GM08714 (cell line): ENCODE measurements around the gene ANO6.

Source experiments
- H3K4me3 ChIP-seq: fragments of 200-500 bp; sonication (Bioruptor generic); 2 replicates; pipeline ENCODE4 v1.5.1; 2014; ENCODE audit warnings: mild to moderate bottlenecking, low read length, inconsistent platforms
- ZNF274 ChIP-seq: IDR thresholded peaks from 2 replicates; pipeline ENCODE4 v1.6.1; 2012; ENCODE audit warnings: mild to moderate bottlenecking, low read depth, low read length

The ANO6 gene

DNA sequence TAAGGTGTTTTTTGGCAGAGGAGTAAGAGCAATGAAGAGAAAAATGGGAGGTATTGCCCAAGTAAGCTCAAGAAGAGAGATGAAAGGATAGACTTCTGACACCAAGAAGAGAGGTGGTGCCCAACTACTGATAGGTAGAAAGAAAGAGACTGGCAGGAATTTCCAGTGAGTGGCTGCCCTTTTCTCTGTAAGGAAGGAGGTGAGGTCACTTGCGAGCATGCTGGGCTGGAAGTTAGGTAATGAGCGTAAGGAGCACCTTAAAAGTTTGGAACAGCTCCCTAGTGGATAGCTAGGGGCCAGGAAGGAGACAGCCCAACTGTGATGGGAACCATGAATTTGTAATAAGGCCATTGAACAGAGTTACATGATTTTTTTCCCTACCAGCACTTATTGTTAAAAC is 127.0 kb downstream of the ANO6 start:
- no peak for TF ChIP-seq ZNF274
- H3K4me3 ChIP-seq = no peak overlapping the region

DNA sequence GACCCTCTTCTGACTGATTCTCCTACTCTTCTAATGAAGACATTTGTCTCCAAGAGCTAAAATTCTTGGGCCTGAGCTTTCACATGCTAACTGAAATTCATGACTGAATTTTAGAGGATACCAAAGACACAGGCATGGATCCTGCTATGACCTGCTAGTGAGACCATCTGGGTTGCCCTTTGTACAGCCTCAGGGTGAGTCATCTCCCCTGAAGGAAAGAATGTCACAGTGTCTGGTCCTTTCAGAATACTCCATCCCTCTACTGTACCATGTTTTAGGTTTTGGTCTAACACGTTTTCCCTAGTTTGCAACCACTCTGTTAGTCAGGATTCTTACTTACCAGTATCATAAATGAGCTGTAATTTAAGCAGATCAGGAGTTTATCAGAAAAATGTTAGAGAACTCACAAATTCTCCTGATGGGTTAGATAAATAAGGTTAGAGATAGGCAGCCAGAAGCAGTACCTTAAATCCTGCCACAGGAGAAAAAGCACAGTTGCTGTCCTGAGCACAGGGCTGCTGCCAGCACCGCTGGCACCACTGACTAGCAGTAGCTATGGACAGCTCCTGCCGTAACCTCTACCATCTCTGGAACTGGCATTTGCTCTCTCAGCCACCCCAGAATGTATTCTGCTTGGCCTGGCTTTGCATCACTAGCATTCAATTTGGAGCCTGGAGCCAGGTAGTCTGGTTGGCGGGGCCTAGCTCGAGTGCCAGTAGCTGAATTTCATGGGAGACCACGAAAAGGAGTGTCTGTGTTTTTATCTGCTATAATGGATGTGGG is 127.6 kb downstream of the ANO6 start:
- no peak overlapping the region for H3K4me3 ChIP-seq
- no peak for TF ChIP-seq ZNF274

DNA sequence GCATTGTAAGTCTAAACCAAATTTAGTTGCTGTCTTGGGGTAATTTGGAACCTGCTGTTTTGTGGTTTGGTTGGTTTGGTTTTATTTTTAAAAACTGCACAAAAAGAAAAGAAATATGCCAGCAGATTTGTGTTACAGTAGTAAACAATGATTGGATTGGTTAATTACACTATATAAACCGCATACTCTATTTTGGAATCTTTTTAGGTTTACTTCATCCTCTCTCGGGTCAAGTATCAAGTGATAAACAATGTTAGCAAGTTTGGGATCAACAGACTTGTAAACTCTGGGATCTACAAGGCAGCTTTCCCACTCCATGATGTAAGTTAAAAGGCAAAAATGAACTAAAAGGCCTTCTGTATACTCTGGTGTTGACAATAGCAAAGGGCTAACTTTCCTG is 132.4 kb downstream of the ANO6 start:
- TF ChIP-seq ZNF274 = no peak

DNA sequence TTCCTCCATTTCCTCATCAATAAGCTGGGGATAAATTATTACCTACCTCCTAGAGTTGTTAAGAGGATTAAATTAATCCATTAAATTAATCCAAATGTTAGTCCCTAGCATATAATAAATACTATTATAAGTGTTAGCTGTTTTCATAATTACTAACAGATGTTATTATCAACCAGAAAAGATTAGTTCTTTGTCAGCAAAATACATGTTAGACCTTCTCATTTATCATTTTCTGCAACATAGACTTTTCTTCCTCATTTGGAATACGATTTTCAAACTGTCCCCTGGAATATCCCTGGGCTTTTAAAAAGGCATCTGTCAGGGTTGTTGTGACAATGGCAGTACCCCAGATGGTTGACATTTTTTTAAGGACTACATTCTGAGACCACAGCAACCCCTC is 133.1 kb downstream of the ANO6 start:
- no peak for TF ChIP-seq ZNF274
- no peak overlapping the region for H3K4me3 ChIP-seq

More for the DNA sequence above, 132.4 kb downstream of the ANO6 start:
- H3K4me3 ChIP-seq = no peak overlapping the region

DNA sequence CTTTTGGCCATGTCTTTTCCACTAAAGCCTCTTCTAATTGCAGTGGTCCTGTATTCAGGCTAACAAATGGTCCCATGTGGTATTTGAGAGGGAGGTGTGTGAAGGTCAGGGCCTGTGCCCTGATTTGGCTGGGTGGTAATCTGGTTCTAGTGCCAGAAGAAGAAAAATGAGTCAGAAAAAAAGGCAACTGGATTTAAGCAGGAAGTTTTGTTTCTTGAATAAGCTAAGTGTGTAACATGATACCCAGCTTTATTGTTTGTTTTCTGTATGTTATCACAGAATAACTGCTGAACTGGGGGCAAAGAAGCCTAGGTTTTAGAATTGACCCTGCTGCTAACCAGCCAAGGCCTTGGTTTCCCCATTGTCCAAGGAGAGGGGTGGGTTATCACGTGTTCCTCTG is 134.0 kb downstream of the ANO6 start:
- no peak overlapping the region for H3K4me3 ChIP-seq
- no peak for TF ChIP-seq ZNF274

DNA sequence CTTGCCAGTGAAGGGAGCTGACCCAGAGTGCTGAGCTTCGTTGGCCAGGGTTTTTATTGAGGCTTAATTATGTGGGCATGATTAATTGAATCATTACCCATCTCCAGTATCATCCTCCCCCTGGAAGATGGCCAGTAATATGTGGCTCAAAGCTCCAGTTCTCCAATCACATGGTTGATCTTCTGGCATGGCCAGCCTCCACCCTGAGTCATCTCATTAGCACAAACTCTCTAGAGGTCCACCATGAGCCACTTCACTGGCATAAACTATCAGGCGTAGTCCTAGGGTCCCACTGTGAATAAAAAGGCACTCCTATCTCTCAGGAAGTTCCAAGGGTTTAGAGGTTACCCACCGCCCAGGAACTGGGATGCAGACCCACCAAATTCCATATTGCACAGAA is 135.0 kb downstream of the ANO6 start:
- no peak for TF ChIP-seq ZNF274
- H3K4me3 ChIP-seq = no peak overlapping the region

DNA sequence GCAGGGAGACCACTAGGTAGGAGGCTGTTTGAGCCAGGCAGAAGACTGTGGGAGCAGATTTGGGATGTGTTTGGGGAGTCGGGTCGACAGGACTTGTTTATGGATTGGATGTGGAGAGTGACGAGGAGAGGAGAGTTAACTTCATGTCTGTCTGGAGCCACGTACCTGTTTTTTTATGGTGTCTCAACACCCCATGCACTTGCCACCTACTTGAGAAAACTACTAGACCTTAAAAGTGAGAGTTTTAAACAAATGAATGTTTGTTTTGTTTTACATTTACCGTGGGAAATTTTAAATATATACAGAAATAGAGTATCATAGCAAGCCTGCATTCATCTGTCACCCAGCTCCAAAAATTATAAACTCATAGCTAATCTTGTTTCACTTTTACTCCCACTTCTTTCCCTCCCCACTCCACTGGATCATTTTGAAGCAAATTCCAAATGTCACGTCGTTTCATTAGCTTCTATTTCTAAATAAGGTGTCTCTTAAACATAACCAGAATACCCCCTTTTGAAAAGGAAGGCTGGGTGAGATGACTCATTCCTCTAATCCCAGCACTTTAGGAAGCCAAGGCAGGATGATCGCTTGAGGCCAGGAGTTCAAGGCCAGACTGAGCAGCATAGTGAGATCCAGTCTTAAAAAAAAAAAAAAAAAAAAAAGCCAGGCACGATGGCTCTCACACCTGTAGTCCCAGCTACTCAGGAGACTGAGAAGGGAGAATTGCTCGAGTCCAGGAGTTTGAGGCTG is 136.2 kb downstream of the ANO6 start:
- TF ChIP-seq ZNF274 = no peak
- H3K4me3 ChIP-seq = no peak overlapping the region

DNA sequence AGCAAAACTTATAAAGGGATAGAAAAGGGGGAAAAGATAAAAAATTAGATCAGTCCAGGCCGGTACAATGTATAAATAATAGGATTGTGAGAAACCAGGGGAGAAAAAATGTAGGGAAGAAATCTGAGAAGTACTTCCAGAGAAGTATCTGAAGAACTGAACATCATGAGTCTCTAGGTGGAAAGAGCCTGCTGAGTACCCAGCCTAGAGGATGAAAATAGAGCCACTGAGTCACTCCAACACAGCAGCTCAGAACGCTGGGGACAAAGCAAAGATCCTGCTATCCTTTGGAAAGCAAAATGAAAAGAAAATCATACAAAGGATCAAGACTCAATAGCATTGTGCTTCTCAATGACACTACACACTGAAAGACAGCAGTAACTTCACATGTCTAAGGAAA is 138.0 kb downstream of the ANO6 start:
- no peak overlapping the region for H3K4me3 ChIP-seq
- TF ChIP-seq ZNF274 = no peak

DNA sequence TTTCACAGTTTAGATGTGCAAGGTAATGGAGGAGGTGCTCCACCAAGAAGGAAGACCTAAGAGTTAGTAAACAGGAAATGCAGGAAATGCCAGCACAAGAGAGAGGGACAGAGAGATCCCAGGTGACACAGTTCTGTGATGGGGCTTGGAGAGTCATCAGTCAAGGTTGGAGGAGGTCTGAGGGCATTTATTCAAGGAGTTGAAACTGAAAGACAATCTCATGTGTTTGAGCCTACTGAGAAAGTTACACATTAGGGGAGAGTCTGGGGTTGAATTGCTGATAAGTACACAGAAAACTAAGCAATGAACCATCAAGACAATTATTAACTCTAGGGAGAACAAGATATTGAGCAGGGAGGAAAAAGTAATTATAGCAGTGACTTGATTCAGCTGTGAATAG is 138.5 kb downstream of the ANO6 start:
- H3K4me3 ChIP-seq = peak overlapping the region; percentile 21
- no peak for TF ChIP-seq ZNF274

DNA sequence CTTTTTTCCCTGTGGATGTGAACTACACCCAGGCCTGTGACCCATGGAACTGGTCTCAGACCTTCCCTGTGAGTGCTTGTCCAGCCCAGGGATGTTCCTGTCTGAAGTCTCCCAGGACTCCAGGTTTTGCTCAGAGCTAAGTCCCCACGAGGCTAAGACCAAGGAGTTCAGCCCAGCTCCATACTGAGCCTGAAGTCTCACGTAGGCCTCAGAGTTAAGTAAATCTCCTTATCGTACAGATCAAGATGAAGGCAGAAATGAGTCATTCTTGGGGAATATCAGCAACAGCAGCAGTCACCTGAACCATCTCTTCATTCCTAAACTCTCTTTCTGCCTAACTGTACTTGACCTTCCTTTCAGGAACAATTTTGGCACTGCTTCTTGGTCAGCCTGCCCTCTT is 139.8 kb downstream of the ANO6 start:
- no peak for TF ChIP-seq ZNF274
- no peak overlapping the region for H3K4me3 ChIP-seq

DNA sequence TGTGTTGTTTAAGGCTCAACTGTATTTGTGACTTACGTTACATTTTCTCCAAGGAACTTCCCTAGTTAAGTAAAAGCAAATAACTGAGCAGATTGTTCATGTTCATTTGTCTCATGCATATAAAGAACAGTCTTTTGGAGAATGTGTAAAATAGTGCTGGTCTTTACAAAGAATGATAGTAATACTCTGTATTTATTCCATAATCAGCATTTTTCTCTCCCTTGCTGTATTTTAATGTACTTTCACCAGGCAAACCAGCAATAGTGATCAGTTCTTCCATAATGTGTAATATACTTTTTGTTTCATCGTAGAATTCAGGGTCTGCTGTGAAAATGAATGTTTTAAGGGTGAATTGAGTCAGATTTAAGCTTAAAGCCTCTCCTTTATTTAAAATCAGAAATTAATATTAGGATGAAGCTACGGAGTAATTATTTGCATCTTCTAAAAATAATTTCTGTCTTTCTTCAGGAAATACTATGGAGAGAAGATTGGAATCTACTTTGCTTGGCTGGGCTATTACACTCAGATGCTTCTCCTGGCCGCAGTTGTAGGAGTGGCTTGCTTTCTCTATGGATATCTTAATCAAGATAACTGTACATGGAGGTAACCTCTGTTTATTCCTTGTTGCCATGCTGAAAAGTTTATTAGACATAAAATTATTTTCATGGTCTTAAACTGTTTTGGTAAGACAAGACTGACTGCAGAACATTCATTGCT is 141.1 kb downstream of the ANO6 start:
- no peak for TF ChIP-seq ZNF274
- H3K4me3 ChIP-seq = no peak overlapping the region

DNA sequence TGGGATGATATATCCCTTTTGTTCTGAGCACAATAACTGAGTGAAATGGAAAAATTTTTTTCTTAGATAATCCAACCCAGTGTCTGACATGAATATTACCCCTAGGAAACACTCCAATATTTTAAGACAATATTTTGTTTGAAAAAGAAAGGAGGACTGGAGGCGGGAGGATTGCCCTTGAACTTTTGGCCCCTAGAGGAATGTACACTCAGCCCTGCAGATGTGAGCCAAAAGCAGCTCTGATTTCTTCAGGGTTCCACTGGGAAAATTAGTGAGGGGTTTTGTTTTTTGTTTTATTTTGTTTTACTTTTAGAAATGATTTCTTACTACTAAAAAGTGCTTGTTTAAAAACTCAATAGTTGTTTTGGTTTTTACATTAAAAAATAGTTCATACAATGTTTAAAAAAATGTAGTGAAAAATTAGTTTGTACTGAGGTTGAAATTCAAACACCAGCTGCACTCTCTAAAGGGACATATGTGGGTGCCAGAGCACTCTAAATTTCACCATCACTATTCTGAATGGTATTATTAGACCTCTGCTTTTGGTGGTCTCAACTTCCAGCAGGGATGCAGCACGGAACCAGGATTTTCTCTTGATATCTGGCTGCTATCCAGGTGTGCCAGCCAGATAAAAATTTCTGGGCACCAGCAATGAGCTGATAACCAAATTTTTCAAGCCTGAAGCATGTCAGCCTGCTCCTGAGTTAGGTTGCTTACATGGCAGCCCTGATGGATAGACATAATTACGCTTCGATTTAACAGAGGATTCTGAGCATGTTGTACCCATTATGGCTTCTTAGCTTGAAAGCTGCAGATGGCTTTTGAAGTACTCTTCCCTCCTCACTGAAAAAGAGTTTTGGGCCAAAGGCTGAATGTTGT is 141.9 kb downstream of the ANO6 start:
- TF ChIP-seq ZNF274 = no peak
- no peak overlapping the region for H3K4me3 ChIP-seq

DNA sequence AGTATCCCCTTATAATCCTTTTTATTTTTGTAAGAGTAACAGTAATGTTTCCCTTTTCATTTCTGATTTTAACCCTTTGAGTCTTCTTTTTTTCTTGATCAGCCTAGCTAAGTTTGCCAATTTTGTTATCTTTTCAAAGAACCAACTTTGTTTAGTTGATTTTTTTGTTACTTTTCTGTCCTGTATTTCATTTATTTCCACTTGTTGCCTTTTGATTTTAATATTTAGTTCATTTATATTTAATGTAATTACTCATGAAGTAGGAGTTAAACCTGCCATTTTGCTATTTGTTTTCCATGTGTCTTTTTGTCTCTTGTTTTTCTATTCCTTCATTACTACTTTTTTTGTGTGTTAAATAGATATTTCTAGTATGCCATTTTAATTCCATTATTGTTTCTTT is 146.4 kb downstream of the ANO6 start:
- H3K4me3 ChIP-seq = no peak overlapping the region
- TF ChIP-seq ZNF274 = no peak

DNA sequence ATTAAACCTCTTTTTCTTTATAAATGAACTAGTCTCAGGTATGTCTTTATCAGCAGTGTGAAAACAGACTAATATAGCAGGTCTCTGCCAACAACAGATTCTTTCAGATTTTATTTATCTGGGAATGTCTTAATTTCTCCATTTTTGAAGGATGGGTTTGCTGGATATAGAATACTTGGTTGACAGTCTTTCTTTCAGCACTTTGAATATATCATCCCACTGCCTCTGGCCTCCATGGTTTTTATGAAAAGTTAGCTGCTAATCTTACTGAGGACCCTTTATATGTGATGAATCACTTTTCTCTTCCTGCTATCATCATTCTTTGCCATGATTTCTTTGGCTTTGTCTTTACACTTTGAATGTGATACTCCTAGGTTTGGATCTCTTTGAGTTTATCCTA is 148.0 kb downstream of the ANO6 start:
- no peak for TF ChIP-seq ZNF274
- H3K4me3 ChIP-seq = no peak overlapping the region
